ENCODE data around the gene CAMTA1.

GRCh38 chr1:7663451-7664146 lies 878.3 kb downstream of the CAMTA1 start:
- no peak for TF ChIP-seq CTCF (IDR thresholded peaks at IDR 0.05)
- TF ChIP-seq SIN3A (IDR thresholded peaks at IDR 0.05; ENCODE audit: borderline replicate concordance, insufficient read depth, low read depth, low read length), result no peak
